Activated CD4-positive, alpha-beta T cell treated with anti-CD3 and anti-CD28 coated beads, Interleukin-10, Interleukin-2, amounts not matched to agents 100 ng/mL and 50 ng/mL, durations not matched to agents 16 hours and 8 hours (primary cell): Measurements from ENCODE around the gene ARHGAP33.
A peak's percentile ranks its signal among the peaks of the same experiment; 100 is the strongest.

ENCODE experiments used
- DNase-seq: peaks from one replicate; pipeline ENCODE4 v3.0.0-alpha.2; 2020

The ARHGAP33 gene

DNA sequence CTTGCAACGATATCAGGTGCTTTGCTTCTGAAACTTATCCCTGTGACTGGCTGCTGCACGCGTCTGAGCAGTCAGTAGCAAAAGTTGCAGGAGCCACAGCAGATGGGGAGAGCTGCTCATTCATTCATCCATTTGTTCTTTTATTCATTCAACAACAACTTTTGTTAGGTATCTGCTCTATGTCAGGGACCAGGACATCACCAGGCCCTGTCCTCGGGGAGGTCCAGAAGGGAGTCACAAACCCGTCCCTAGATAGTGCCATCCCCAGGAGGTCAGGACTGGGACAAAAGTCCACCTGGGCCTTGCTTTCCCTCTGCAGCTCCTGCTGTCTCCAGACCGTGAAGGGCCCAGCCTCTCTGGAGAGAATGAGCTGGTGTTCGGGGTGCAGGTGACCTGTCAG lies 2.6 kb downstream of the ARHGAP33 start:
- DNase-seq = no peak

DNA sequence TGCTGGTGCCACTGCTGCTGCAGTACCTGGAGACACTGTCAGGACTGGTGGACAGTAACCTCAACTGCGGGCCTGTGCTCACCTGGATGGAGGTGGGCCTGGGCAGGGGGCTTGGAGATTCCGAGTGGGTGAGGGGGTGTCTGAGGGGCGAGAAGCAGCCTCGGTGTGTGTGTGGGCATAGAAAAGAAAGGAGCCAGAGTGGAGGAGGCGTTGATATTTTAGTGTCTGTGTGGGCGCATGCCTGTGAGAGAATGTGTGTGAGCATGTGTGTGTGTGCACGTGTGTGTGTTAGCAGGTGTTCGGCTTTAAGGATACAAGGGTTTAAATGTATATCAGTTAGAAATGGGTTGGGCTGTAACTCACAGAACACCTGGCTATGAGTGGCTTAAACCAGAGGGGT lies 3.7 kb downstream of the ARHGAP33 start:
- no peak for DNase-seq

DNA sequence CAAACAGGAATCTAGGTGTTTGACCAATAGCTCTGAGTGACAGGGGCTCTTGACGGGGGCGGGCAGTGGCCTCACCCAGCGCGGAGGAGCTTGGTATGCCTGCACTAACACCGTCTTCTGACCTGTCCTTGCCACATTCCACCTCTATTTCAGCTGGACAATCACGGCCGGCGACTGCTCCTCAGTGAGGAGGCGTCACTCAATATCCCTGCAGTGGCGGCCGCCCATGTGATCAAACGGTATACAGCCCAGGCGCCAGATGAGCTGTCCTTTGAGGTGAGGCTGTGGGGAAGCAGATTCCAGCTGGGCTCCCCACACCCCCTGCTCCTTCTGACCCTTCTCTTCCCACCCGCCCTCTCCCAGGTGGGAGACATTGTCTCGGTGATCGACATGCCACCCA lies 4.7 kb downstream of the ARHGAP33 start:
- DNase-seq = no peak

DNA sequence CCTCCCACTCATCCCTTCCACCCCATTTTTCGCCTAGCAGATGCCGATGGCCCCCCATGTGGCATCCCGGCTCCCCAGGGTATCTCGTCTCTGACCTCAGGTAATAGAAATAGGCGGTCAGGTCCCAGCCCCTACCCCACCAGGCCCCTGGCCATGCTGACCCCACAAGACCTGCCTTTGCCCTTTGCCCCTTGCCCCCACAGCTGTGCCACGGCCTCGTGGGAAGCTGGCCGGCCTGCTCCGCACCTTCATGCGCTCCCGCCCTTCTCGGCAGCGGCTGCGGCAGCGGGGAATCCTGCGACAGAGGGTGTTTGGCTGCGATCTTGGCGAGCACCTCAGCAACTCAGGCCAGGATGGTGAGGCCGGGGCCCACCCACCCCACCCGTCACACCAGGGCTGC lies 5.4 kb downstream of the ARHGAP33 start:
- no peak for DNase-seq

DNA sequence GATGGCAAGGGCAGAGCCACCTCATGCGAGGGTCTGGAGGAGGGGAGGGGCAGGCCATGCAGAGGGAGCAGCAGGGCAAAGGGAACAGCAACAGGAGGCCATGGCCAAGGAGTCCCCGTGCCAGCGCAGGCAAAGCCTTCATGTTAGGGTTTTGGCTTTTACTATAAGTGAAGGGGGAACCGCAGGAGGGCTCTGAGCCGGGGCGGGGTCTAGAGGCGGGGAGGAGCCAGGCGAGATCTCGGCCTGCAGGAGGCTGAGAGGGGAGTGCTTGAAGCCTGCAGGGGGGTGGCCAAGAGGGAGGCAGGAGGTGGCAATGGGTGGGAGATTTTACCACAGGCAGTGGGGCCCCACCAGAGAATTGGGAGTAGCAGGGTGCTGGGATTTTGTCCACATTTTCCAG lies 6.3 kb downstream of the ARHGAP33 start:
- DNase-seq = no peak

DNA sequence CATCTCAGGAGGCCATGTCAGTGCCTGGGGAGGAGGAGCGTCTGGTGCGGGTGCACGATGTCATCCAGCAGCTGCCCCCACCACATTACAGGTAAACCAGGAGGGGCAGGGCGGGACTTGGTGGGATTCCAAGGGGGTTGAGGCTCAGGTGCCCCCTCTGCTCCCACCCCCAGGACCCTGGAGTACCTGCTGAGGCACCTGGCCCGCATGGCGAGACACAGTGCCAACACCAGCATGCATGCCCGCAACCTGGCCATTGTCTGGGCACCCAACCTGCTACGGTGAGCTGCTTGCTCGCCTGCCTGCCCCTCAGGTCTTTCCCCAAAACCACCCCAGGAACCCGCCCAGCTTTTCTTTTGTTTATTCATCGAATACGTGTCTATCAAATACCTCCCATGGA lies 7.2 kb downstream of the ARHGAP33 start:
- no peak for DNase-seq

DNA sequence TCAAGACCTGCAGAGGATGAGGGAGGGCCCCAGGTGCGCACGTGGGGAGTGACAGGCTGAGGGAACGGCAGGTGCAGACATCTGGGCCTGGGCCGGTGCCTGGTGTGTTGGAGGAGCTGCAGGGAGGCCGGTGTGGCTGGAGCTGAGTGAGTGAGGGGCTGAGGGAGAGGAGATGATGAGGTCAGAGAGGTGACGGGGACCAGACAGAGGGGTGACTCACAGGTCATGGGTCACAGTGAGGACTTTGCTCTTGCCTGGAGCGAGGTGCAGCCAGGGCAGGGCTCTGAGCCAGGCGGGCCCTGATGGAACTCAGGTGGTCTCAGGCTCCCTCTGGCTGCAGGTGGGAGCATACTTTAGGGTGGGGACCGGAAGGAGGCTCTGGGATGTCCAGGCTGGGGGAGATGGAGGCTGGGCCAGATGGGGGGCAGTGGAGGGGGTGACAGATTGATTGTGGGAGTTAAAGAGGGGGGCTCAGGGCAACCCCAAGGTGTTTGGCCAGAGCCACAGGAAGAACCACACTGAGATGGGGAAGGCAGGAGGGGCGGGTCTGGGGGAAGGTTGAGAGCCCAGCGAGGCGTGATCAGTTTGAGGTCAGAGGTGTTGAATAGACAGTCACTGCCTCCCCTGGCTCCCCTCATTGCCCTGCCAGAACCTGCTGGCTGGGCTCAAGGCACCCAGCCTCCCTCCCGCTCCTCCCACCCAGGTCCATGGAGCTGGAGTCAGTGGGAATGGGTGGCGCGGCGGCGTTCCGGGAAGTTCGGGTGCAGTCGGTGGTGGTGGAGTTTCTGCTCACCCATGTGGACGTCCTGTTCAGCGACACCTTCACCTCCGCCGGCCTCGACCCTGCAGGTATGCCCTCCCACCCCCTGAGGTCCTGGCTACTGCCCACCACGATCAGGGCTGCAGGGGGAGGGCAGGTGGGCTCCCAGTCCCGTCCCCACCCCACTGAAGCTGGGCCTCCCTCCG lies 8.4 kb downstream of the ARHGAP33 start:
- no peak for DNase-seq

DNA sequence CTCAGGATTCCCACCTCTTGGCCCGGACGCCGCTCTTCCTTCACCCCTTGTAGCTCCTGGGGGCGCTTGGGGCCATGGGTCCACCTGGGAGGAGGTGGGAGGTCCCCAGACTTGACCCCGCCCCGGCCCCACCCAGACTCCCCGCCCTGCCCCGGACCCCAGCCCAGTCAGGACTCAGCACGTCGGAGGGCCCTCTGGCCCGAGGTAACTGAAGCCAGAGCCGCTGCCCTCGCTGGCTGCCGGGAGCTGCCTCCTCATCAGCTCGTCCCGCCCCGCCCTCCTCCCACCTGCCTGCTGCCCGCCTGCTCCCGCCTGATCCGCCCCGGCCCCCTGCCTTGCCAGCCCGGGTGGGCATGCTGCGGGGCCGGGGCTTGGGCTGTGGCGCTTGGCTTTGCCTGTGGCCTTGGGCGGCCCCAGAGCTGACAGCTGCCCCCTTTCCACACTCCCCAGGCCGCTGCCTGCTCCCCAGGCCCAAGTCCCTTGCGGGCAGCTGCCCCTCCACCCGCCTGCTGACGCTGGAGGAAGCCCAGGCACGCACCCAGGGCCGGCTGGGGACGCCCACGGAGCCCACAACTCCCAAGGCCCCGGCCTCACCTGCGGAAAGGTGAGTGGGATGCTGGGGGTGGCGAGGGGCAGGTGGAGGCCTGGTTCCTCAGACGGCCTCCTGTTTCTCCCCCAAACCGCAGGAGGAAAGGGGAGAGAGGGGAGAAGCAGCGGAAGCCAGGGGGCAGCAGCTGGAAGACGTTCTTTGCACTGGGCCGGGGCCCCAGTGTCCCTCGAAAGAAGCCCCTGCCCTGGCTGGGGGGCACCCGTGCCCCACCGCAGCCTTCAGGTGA lies 9.4 kb downstream of the ARHGAP33 start:
- DNase-seq = no peak

DNA sequence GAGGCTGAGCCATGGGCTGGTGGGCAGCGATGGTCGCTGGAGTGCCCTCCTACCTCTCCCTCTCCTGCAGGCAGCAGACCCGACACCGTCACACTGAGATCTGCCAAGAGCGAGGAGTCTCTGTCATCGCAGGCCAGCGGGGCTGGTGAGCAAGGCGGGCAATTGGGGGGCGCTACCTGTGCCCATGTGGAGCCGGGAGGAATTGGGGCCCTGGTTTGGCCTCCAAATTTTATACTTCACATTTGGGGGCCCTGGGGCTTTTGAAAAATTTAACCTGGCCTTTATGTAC lies 9.9 kb downstream of the ARHGAP33 start:
- DNase-seq = no peak

DNA sequence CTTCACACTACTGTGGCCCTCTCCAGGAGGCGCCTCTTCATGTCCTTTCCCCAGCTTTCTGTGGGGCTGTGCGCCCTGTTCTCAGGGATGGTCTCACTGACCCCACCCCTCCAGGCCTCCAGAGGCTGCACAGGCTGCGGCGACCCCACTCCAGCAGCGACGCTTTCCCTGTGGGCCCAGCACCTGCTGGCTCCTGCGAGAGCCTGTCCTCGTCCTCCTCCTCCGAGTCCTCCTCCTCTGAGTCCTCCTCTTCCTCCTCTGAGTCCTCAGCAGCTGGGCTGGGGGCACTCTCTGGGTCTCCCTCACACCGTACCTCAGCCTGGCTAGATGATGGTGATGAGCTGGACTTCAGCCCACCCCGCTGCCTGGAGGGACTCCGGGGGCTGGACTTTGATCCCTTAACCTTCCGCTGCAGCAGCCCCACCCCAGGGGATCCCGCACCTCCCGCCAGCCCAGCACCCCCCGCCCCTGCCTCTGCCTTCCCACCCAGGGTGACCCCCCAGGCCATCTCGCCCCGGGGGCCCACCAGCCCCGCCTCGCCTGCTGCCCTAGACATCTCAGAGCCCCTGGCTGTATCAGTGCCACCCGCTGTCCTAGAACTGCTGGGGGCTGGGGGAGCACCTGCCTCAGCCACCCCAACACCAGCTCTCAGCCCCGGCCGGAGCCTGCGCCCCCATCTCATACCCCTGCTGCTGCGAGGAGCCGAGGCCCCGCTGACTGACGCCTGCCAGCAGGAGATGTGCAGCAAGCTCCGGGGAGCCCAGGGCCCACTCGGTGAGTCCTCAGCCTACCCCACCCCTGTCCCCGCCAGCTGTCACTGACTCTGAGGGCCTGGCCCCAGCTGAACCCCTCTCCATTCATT lies 11.2 kb downstream of the ARHGAP33 start:
- no peak for DNase-seq

DNA sequence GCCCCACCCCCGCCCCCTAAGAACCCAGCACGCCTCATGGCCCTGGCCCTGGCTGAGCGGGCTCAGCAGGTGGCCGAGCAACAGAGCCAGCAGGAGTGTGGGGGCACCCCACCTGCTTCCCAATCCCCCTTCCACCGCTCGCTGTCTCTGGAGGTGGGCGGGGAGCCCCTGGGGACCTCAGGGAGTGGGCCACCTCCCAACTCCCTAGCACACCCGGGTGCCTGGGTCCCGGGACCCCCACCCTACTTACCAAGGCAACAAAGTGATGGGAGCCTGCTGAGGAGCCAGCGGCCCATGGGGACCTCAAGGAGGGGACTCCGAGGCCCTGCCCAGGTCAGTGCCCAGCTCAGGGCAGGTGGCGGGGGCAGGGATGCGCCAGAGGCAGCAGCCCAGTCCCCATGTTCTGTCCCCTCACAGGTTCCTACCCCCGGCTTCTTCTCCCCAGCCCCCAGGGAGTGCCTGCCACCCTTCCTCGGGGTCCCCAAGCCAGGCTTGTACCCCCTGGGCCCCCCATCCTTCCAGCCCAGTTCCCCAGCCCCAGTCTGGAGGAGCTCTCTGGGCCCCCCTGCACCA lies 11.9 kb downstream of the ARHGAP33 start:
- no peak for DNase-seq

DNA sequence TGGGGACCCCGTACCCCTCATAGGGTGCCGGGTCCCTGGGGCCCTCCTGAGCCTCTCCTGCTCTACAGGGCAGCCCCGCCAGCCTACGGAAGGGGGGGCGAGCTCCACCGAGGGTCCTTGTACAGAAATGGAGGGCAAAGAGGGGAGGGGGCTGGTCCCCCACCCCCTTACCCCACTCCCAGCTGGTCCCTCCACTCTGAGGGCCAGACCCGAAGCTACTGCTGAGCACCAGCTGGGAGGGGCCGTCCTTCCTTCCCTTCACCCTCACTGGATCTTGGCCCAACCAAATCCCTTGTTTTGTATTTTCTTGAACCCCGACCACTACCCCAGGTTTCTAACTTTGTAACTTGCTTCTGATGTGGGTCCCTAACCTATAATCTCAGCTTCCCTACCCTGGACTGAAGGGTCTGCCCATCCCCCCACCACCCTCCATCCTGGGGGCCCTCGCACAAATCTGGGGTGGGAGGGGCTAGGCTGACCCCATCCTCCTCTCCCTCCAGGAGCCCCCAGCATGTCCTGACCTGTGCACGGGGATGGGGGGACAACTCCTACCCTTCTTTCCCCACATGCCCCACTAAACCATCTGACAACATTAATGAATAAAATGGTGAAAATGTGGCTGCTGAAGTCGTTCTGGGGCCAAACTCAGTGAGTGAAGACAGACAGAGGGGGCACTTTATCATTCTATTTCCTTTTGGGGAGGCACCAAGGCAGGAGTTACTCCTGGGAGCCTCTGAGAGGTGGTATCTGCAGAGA lies 13.0 kb downstream of the ARHGAP33 start:
- DNase-seq = no peak

DNA sequence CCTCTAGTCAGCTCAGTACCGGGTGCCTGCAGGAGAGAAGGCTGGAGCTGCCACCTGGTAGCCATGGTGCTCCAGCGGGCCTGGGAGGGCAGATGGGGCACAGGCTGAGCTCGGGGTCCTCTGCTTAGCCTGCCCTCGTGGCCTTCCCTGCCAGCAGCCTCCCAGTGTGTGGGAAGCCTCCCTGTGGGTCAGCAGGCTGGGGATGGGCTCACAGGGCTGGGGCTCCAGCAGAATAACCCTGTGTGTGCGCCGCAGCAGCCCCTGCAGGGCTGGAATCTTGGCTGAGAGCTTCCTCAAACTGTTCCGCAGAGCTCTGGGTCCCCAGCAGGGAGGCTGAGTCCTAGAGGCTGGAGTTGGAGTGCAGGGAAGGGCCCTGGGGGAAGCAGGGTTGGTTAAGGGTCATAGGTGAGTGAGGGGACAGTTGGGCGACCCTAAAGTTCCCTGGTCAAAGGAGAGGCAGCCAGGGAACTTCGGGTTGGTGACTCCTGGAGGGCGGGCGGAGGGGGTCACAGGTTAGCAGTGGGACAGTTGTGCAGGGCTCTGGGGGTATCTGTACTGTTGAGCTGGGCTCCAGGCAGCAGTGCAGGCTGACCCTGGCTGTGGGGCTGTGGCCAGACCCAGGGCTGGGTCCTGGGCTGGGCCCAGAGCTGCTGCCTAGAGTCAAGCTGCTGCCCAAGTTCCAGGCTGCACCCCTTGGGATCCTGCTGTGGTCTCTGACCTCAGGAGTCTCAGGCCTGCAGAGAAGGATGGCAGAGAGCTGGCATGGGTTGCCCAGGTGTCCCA lies 14.0 kb downstream of the ARHGAP33 start:
- no peak for DNase-seq

DNA sequence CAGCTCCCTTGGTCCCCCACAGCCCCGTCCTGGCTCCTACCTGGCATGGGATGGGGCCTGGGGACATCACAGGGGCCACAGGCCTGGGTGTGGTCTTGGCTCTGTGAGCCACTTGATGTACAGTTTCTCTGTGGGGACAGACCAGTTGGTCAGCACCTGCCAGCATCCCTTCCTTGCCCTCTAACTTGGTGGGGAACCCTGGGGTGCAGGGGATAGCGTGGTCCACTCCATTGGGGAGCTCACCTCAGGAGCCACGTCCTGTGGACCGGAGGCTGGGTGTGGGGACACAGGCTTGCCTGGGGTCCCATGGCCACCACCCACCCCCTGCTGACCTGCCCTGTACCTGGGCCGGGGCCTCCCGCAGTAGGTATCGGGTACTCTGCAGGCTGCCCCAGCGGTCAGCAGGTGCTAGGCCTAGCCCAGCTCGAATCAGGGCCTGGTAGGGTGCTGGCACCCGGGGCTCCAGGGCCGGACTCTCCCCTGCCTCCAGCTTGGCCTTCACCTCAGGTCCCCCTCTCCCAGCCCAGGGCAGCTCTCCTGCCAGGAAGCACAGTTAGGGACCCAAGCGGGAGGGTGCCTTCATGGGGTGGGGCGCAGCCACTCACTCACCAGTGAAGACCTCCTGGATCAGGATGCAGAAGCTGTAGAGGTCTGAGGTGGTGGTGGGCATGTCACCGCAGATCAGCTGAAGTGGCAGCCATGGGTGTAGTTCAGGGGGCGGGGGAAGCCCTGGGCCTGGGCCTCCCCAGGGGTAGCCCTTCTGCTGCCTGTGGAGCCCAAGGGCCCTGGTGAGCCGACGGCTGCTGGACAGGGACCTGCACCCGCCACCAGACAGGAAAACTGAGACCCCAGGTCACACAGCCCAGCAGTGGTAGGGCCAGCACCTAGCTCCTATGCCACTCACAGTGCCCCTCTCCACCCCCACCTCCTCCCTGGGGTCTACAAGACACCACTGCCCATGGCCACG lies 14.9 kb downstream of the ARHGAP33 start:
- no peak for DNase-seq

DNA sequence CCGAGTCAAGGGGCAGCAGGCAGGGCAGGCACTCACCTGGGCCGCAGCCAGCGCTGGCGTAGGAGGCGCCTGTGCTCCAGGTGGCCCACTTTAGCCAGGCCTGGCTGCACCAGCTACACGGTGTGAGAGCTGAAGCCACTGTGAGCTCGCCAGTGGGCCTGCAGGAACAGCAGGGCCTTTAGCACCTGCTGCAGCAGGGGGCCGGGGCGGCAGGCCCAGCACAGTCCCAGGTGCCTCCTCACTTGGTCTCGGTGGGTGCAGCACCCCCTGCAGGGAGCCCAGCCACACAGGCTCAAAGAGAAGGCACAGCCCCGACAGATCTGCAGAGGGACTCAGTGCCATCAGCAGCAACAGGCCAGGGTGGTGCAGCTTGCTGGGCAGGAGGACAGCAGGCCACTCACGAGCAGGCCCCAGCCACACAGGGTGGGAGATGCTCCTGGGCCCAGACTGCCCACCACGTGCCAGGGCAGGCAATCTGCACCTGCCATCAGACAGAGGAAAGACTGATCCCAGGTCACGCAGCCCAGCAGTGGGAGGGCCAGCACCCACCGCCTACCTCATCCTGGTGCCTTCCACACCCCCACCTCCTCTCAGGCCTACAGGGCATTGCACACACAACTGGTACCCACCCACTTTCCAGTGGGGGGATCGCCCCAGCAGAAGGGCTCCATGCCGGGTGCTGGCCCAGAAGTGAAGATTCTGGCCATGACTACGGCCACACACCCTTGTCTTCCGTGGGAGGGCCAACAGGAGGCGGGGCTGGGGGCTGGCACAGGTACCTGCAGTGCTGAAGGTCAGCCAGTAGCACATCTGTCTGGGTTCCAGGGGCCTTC lies 15.8 kb downstream of the ARHGAP33 start:
- DNase-seq = peak; percentile 16

DNA sequence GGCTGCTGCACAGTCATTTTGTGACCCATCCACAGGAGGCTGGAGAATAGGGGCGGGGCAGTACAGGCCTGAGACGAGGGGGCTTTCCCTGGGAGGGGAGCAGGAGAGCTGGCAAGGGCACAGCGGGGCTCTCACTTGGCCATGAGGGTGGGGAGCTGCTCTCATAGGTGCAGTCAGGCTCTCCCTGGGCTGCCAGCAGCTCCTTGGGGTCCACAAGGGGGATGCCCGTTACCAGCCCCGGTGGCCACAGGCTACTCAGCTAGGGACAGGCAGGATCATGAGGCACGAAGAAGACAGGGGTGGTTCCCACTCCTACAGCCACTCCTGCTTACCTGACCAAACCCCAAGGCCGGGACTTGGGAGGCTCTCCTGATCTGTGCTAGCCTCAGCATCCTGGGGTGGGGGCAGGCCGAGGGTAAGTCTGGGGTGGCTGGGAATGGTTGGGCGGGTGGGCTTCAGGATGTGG lies 16.5 kb downstream of the ARHGAP33 start:
- DNase-seq = no peak

DNA sequence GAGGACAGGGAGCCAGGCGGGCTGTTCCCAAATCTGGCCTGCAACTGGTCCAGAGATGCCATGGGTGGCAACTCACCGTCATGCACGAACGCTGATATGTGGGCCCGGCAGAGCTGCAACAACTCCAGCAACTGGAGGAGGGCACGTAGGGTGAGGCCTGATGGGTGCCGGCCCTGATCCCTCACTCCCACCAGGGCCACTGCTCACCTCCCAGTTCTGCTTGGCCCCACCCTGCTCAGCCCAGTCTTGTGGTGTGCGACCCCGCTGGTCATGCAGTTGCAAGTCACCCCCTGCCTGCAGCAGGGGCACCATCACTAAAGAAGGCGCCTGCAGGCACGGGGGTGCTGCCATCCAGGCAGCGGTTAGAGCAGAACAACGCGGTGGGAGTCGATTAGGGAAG lies 16.9 kb downstream of the ARHGAP33 start:
- no peak for DNase-seq

DNA sequence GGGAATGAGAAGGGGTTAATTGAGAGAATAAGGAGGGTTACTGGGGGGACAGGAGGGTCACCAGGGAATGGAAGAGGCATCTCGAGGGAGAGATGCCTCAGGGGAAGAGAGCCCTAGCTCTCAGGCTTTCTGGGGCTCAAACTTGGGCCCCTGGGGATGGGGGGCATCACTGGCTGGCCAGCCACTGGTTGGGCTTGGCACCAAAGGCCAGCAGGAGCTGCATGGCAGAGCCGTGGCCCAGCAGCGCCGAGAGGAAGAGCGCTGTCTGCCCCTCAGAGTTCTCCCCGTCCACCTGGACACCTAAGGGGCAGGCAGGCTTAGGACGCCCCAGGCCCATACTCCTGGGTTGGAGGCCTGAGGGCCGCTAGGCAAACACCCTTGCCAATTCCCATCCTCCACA lies 17.5 kb downstream of the ARHGAP33 start:
- no peak for DNase-seq
